Activated CD8-positive, alpha-beta memory T cell treated with anti-CD3 and anti-CD28 coated beads, Interleukin-2, amount 10 ng/mL, durations not matched to agents 7 days and 5 days (primary cell): ENCODE data around the gene SEC16A. TPM values are rescaled to one million over a fixed set of nuclear protein-coding genes. Genes with fewer than 3 reads are reported as not detected.

Experiments
- ATAC-seq: fragments of 150-1000 bp; cut with Tn5 transposase; one replicate; pipeline ENCODE4 v1.10.0; 2021; ENCODE audit warnings: moderate library complexity
- CTCF ChIA-PET: fragments of 350-600 bp; sonication (Branson Sonifier 250); formaldehyde crosslinking; loops from one replicate; lab custom pipeline; 2021; ENCODE audit warnings: antibody characterized with exemption; lab: Charles Lee
- DNase-seq: peaks from one replicate; pipeline ENCODE4 v3.0.0-alpha.2; 2020
- H3K27ac Mint-ChIP-seq: one replicate; pipeline ENCODE4 v1.8.0; 2021; ENCODE audit warnings: mild to moderate bottlenecking, mixed read lengths
- H3K27me3 Mint-ChIP-seq: one replicate; pipeline ENCODE4 v1.8.0; 2021; ENCODE audit warnings: mixed read lengths
- H3K36me3 Mint-ChIP-seq: one replicate; pipeline ENCODE4 v1.8.0; 2021; ENCODE audit warnings: mild to moderate bottlenecking, mixed read lengths
- H3K4me1 Mint-ChIP-seq: one replicate; pipeline ENCODE4 v1.8.0; 2021; ENCODE audit warnings: mixed read lengths
- H3K4me3 Mint-ChIP-seq: one replicate; pipeline ENCODE4 v1.8.0; 2021; ENCODE audit warnings: mild to moderate bottlenecking, moderate library complexity, mixed read lengths
- H3K9me3 Mint-ChIP-seq: one replicate; pipeline ENCODE4 v1.8.0; 2022; ENCODE audit warnings: low read depth, mixed read lengths
- total RNA-seq, 2 experiments: library from RNA; stranded (reverse); gene quantifications; one replicate each; pipeline ENCODE4 v1.2.3, GENCODE V29; 2021

SEC16A gene
- total RNA-seq, 2 experiments from 2014 or later: 88.0 to 96.7 TPM

GRCh38 chr9:136526625-136527066, 43.8 kb upstream of the SEC16A start:
- no peak for ATAC-seq
- no peaks in the 10 kb centered on the region for H3K27me3 Mint-ChIP-seq
- CTCF ChIA-PET: interaction anchor here (0.8 kb wide), 1 partner anchor 105 kb away, joined by 3 read pairs; no protein-coding TSS in a partner anchor
- no peak overlapping the region for H3K4me3 Mint-ChIP-seq
- H3K4me1 Mint-ChIP-seq: peaks cover 8% of the 10 kb centered on the region
- H3K27ac Mint-ChIP-seq: no peak overlapping the region
- DNase-seq: no peak
- H3K9me3 Mint-ChIP-seq: no peaks in the 10 kb centered on the region
- no peaks in the 10 kb centered on the region for H3K36me3 Mint-ChIP-seq

GRCh38 chr9:136525841-136526499, 43.1 kb upstream of the SEC16A start:
- CTCF ChIA-PET: no interaction called here
- no peaks in the 10 kb centered on the region for H3K27me3 Mint-ChIP-seq

GRCh38 chr9:136525207-136525606, 42.4 kb upstream of the SEC16A start:
- no peak overlapping the region for H3K27ac Mint-ChIP-seq
- CTCF ChIA-PET: no interaction called here

More at GRCh38 chr9:136525841-136526499, 43.1 kb upstream of the SEC16A start:
- ATAC-seq (no peak), DNase-seq (no peak)
- H3K27ac Mint-ChIP-seq: no peak overlapping the region
- no peaks in the 10 kb centered on the region for H3K9me3 Mint-ChIP-seq
- H3K36me3 Mint-ChIP-seq: no peaks in the 10 kb centered on the region
- H3K4me3 Mint-ChIP-seq: no peak overlapping the region
- peaks cover 3% of the 10 kb centered on the region for H3K4me1 Mint-ChIP-seq

DNA sequence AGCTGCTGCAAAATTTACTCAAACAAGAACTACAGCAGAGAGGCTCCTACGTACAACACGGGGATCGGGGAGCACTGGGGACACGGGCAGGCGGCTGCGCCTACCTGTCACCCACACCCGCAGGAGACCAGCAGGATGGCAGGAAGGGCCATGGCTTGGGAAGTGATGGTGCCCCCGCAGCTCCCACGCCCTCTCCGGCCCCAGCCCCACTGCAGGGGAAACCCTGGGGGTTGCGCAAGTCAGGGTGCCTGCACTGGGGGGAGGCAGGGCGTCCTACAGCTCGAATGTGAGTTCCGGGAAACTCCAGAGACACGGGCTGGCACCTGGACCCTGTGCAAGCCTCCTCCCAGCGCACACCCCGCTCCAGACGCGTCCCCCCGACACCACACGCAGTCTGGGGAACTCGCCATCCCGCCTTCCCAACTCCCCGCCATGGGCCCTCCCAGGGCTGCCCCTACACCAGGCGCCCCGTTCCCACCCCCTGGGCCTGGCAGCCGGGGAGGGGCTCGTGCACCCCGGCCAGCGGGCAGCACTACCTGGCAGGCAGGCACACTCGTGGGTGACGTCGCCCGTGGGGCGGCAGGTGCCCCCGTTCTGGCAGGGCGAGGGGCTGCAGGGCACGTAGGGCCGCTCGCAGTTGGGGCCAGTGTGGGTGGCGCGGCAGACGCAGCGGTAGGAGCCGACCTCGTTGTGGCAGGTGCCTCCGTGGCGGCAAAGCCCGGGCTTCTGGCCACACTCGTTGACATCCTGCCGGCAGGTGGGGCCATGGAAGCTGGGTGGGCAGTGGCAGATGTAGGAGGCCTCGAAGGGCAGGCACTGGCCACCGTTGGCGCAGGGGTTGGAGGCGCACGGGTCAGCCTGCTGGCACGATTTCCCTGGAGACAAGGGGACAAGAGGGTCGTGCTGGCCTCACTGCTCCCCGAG, 39.7 kb upstream of the SEC16A start:
- Mint-ChIP-seq H3K4me3 (no peak overlapping the region), H3K36me3 (peaks cover 2% of the 10 kb centered on the region), H3K4me1 (no peaks in the 10 kb centered on the region), H3K27ac (no peak overlapping the region), H3K27me3 (no peaks in the 10 kb centered on the region), H3K9me3 (no peaks in the 10 kb centered on the region)
- no peak for DNase-seq
- no peak for ATAC-seq
- CTCF ChIA-PET: no interaction called here

More at GRCh38 chr9:136525207-136525606, 42.4 kb upstream of the SEC16A start:
- H3K27me3 Mint-ChIP-seq: no peaks in the 10 kb centered on the region
- H3K9me3 Mint-ChIP-seq: no peaks in the 10 kb centered on the region
- H3K4me3 Mint-ChIP-seq: no peak overlapping the region
- ATAC-seq: no peak
- H3K4me1 Mint-ChIP-seq: no peaks in the 10 kb centered on the region
- DNase-seq: no peak
- no peaks in the 10 kb centered on the region for H3K36me3 Mint-ChIP-seq

DNA sequence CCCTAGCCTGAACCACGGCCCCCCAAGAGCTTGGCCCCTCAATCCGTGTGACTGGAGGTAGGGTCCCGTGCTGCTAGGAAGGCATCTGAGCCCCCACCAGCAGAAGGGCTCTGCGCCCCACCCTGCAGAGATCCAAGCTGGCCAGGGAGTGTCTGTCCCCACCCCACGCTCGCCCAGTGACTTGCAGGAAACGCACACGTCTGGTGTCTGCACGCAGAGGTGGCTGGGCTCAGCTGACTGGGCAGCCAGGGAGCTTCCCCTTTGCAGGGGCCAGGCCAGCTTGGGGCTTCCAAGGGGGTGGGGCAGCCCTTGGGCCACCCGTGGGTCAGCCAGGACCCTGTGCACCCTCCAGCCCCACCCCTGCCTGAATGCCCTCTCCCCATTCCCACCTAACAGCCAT, 38.7 kb upstream of the SEC16A start:
- ATAC-seq (no peak), DNase-seq (no peak)
- Mint-ChIP-seq H3K4me1 (no peaks in the 10 kb centered on the region), H3K9me3 (no peaks in the 10 kb centered on the region), H3K36me3 (peaks cover 3% of the 10 kb centered on the region), H3K27me3 (no peaks in the 10 kb centered on the region), H3K27ac (no peak overlapping the region), H3K4me3 (no peak overlapping the region)
- CTCF ChIA-PET: interaction anchor here (1.0 kb wide), 1 partner anchor 108 kb away, joined by 3 read pairs; no protein-coding TSS in a partner anchor

DNA sequence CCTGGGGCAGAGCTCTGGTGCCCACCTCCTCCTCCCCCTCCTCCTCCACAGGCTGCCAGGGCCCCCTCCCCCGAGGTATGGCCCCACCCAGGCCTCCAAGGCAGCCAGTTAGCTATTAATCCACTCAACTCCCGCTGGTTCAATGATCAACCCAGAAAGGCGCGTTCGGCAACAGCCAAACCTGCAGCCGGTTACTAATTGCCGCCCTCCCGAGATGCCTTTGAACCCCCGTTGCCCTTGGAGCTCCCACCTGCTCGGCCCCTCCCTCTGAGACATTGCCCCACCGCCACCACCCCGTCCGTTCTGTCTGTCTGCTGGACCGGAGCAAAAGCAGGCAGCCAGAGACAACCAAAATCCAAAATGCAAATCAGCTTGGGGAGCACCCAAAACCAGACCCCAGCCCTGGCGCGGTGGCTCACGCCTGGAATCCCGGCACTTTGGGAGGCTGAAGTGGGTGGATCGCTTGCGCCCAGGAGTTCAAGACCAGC, 37.3 kb upstream of the SEC16A start:
- ATAC-seq (no peak), DNase-seq (no peak)
- H3K36me3 Mint-ChIP-seq: peaks cover 4% of the 10 kb centered on the region
- peak overlapping the region; percentile 11 for H3K27ac Mint-ChIP-seq
- no peak overlapping the region for H3K4me3 Mint-ChIP-seq
- no peaks in the 10 kb centered on the region for H3K4me1 Mint-ChIP-seq
- H3K9me3 Mint-ChIP-seq: no peaks in the 10 kb centered on the region
- CTCF ChIA-PET: interaction anchor here (0.8 to 1.6 kb wide), 3 partner anchors 13 to 111 kb away, joined by 3 to 4 read pairs (median 3); no protein-coding TSS in a partner anchor
- H3K27me3 Mint-ChIP-seq: no peaks in the 10 kb centered on the region

DNA sequence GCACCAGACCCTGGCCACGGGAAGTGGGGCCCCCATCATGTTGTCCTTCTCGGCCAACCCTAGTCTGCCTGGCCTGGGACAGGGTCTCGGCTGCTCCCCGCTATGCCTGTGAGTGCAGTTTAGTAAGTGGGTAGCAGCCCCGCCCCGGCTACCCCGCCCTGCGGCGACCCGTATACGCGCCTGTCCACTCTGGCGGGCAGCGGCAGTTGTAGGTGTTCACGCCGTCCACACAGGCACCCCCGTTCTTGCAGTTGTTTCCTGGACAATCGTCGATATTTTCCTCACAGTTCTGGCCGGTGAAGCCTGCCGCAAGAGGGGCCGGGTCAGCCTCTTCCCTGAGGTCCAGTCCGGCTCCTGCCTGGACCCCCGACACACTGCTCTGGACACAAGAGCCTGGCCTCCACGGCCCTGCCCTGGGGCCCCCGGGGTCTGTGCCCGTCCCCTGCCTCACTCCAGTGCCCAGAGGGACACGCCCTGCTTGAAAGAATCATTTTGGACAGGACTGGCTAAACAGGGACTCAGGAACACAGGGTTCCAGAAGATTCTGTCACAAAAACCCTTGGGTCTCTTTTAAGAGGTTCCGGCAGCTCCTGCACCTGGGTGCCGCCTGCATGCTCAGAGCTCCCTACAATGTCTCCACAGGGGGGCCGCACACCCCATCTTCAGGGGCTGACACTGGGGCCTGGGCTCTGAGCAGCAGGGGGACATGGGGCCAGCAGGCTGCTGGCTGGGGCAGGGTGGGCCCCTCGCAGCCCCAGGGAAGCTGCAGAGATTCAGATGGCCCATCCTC, 36.6 kb upstream of the SEC16A start:
- peaks cover 5% of the 10 kb centered on the region for H3K36me3 Mint-ChIP-seq
- ATAC-seq: no peak
- CTCF ChIA-PET: interaction anchor here (0.8 to 1.6 kb wide), 3 partner anchors 13 to 112 kb away, joined by 3 to 4 read pairs (median 3); no protein-coding TSS in a partner anchor
- H3K4me1 Mint-ChIP-seq: no peaks in the 10 kb centered on the region
- DNase-seq: no peak
- no peaks in the 10 kb centered on the region for H3K27me3 Mint-ChIP-seq
- H3K27ac Mint-ChIP-seq: no peak overlapping the region
- no peaks in the 10 kb centered on the region for H3K9me3 Mint-ChIP-seq
- H3K4me3 Mint-ChIP-seq: no peak overlapping the region

- Mint-ChIP-seq H3K4me1 (no peaks in the 10 kb centered on the region), H3K9me3 (no peaks in the 10 kb centered on the region)
- CTCF ChIA-PET: no interaction called here
Observed at GRCh38 chr9:136518623-136519022, 35.8 kb upstream of the SEC16A start.

DNA sequence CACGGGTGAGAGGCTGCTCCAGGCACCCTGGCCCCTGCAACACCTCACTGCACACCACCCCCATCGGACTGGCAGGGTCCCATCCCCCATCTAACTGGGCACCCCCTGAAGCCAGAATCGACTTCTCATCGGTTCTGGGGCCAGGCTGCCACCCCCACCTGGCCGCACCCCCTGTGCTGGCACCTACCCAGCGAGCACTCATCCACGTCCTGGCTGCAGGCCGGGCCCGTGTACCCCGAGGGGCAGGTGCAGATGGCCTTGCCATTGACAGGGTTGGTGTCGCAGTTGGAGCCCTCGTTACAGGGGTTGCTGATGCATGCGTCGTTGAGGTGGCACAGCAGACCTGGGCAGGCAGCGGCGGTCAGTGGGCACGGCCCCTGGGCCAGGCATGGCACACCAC, 35.1 kb upstream of the SEC16A start:
- H3K36me3 Mint-ChIP-seq: peaks cover 10% of the 10 kb centered on the region
- no peak for DNase-seq
- H3K4me3 Mint-ChIP-seq: no peak overlapping the region
- H3K27me3 Mint-ChIP-seq: no peaks in the 10 kb centered on the region
- CTCF ChIA-PET: no interaction called here
- no peaks in the 10 kb centered on the region for H3K9me3 Mint-ChIP-seq
- no peak overlapping the region for H3K27ac Mint-ChIP-seq
- ATAC-seq: no peak
- H3K4me1 Mint-ChIP-seq: no peaks in the 10 kb centered on the region

More at GRCh38 chr9:136518623-136519022, 35.8 kb upstream of the SEC16A start:
- ATAC-seq (peak; percentile 11), DNase-seq (no peak)
- H3K27ac Mint-ChIP-seq: no peak overlapping the region
- H3K4me3 Mint-ChIP-seq: no peak overlapping the region
- no peaks in the 10 kb centered on the region for H3K27me3 Mint-ChIP-seq
- H3K36me3 Mint-ChIP-seq: peaks cover 7% of the 10 kb centered on the region

DNA sequence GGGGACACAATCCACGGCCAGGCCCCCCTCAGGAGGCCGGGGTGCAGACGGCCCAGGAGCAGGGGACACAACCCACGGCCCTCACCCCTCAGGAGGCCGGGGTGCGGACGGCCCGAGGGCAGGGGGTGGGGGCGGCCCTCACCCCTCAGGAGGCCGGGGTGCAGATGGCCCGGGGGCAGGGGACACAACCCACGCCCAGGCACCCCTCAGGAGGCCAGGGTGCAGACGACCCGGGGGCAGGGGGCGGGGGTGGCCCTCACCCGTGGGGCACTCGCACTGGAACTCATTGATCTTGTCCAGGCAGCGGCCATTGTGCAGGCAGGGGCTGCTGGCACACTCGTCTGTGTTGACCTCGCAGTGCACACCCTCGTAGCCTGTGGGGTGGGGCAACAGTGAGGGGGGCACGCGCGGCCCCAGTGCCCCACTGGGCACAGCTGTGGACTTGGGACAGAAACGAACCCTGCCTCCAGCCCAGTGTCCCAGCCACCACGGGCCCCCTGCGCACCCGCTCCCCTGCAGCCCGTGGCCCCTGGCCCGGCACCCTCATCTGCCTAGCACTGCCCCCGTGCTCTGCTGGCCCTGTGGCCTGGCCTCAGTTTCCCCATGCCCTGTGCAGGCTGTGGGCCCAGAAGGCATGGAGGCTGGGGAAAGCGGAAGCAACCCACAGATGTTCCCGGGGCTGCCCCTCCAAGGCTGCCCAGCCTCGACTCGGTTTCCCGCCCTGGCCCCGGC, 34.3 kb upstream of the SEC16A start:
- no peak overlapping the region for H3K4me3 Mint-ChIP-seq
- no peaks in the 10 kb centered on the region for H3K27me3 Mint-ChIP-seq
- no peaks in the 10 kb centered on the region for H3K4me1 Mint-ChIP-seq
- no peaks in the 10 kb centered on the region for H3K9me3 Mint-ChIP-seq
- ATAC-seq: no peak
- CTCF ChIA-PET: no interaction called here
- H3K36me3 Mint-ChIP-seq: peaks cover 10% of the 10 kb centered on the region
- no peak for DNase-seq
- no peak overlapping the region for H3K27ac Mint-ChIP-seq

GRCh38 chr9:136516191-136516654, 33.4 kb upstream of the SEC16A start:
- no peak for DNase-seq
- Mint-ChIP-seq H3K27me3 (no peaks in the 10 kb centered on the region), H3K27ac (no peak overlapping the region), H3K36me3 (peaks cover 10% of the 10 kb centered on the region), H3K4me1 (no peaks in the 10 kb centered on the region), H3K4me3 (no peak overlapping the region), H3K9me3 (no peaks in the 10 kb centered on the region)
- CTCF ChIA-PET: no interaction called here
- ATAC-seq: no peak

DNA sequence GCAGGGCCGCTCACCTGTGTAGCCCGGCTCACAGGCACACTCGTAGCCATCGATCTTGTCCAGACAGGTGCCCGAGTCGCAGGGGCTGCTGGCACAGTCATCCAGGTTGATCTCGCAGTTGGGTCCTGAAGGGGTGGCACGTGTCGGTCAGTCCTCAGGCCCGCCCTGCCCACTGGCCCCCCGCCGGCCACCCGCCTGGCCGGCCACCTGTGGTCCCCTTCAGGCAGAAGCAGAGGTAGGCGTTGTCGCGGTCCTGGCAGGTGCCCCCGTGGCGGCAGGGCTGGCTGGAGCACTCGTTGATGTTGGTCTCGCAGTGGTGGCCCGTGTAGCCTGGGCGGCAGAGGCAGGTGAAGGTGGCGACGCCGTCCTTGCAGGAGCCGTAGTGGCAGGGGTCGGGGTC, 32.4 kb upstream of the SEC16A start:
- H3K9me3 Mint-ChIP-seq: no peaks in the 10 kb centered on the region
- no peaks in the 10 kb centered on the region for H3K27me3 Mint-ChIP-seq
- no peak overlapping the region for H3K27ac Mint-ChIP-seq
- CTCF ChIA-PET: no interaction called here
- ATAC-seq (no peak), DNase-seq (no peak)
- H3K36me3 Mint-ChIP-seq: peaks cover 10% of the 10 kb centered on the region
- no peaks in the 10 kb centered on the region for H3K4me1 Mint-ChIP-seq
- H3K4me3 Mint-ChIP-seq: no peak overlapping the region
